SU-DHL-6 (cell line): ENCODE measurements around the gene SLC2A1.

Experiments used
- EZH2phosphoT487 ChIP-seq: fragments of 200-600 bp; sonication (generic), shearing (Covaris generic); conservative IDR thresholded peaks from 2 replicates; pipeline ENCODE4 v1.6.1; 2018; ENCODE audit warnings: mild to moderate bottlenecking, antibody characterized with exemption, low read length, moderate library complexity, mixed read lengths
- TF ChIP-seq, protein P1 (sequence below): fragments of 200-600 bp; sonication (generic); IDR thresholded peaks from one replicate; pipeline ENCODE4 v1.5.1; 2017; ENCODE audit warnings: antibody characterized with exemption, mild to moderate bottlenecking, low read length, moderate library complexity; ENCODE audit not compliant: insufficient read depth, poor library complexity, severe bottlenecking

GRCh38 chr1:42974767-42975437, 16.2 kb upstream of the SLC2A1 start:
- TF ChIP-seq, protein P1, sequence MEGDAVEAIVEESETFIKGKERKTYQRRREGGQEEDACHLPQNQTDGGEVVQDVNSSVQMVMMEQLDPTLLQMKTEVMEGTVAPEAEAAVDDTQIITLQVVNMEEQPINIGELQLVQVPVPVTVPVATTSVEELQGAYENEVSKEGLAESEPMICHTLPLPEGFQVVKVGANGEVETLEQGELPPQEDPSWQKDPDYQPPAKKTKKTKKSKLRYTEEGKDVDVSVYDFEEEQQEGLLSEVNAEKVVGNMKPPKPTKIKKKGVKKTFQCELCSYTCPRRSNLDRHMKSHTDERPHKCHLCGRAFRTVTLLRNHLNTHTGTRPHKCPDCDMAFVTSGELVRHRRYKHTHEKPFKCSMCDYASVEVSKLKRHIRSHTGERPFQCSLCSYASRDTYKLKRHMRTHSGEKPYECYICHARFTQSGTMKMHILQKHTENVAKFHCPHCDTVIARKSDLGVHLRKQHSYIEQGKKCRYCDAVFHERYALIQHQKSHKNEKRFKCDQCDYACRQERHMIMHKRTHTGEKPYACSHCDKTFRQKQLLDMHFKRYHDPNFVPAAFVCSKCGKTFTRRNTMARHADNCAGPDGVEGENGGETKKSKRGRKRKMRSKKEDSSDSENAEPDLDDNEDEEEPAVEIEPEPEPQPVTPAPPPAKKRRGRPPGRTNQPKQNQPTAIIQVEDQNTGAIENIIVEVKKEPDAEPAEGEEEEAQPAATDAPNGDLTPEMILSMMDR = no peak
- TF ChIP-seq EZH2phosphoT487 = no peak
